HFF-Myc (cell line): ENCODE results near the gene TREML1.

Source experiments
- DNase-seq: peaks from one replicate; pipeline ENCODE4 v3.0.0-alpha.2; 2011; ENCODE audit warnings: low read depth; ENCODE audit errors: extremely low read depth
- H3K4me3 ChIP-seq: replicated peaks from 2 replicates; pipeline ENCODE4 v1.5.1; 2011; ENCODE audit warnings: low read depth, mild to moderate bottlenecking, control low read depth, low read length
- CTCF ChIP-seq: IDR thresholded peaks from 2 replicates; pipeline ENCODE4 v1.5.1; 2012; ENCODE audit warnings: mild to moderate bottlenecking, low read depth, low read length, control low read depth; ENCODE audit errors: missing control alignments

TREML1 gene

GRCh38 chr6:41160933-41161332 lies 6.8 kb upstream of the TREML1 start:
- TF ChIP-seq CTCF: no peak
- DNase-seq: no peak
- H3K4me3 ChIP-seq: no peak overlapping the region

GRCh38 chr6:41159415-41160082 lies 5.4 kb upstream of the TREML1 start:
- no peak for DNase-seq
- no peak for TF ChIP-seq CTCF
- no peak overlapping the region for H3K4me3 ChIP-seq

DNA sequence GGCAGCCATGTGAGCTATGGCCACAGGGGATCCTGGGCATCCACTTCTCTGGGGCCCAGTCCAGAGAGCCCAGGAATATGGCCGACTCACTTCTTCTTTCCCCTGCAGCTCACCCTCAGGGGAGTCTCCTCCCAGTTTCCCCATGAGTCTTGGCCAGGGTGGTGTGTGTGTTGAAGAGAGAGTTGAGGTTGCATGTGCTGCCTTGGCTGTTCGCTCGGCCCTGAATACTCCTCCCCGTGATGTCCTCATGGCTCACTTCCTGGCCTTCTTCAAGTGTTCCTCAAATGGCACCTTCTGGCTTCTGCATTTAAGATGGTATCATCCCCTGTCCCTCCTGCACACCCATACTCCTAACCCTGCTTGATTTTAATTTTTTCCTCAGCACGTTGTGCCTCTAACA lies 3.2 kb upstream of the TREML1 start:
- H3K4me3 ChIP-seq: no peak overlapping the region
- no peak for TF ChIP-seq CTCF
- no peak for DNase-seq

- H3K4me3 ChIP-seq: no peak overlapping the region
- TF ChIP-seq CTCF: no peak
- DNase-seq: no peak
These were observed 2.6 kb upstream of the TREML1 start for GRCh38 chr6:41156771-41157170.

DNA sequence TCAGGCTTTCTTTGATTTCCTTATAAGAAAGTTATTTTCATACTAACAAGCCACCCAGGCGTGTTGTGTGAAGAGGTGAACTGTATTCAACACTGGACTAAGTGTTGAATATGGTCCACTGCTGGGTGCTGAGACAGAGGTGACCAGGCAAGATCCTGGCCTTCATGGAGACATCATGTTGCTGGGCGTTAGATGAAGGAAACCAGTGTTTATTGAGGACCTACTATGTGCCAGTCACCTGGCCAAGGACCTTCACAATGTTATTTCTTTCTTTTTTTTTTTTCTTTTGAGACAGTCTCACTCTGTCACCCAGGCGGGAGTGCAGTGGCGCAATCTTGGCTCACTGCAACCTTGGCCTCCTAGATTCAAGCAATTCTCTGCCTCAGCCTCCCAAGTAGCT lies 1.9 kb upstream of the TREML1 start:
- DNase-seq: no peak
- TF ChIP-seq CTCF: no peak
- H3K4me3 ChIP-seq: no peak overlapping the region

- H3K4me3 ChIP-seq: no peak overlapping the region
- TF ChIP-seq CTCF: no peak
- no peak for DNase-seq
These were observed 1.1 kb upstream of the TREML1 start for GRCh38 chr6:41155132-41155805.
